ENCODE results near the gene MRPS6.

The MRPS6 gene

GRCh38 chr21:34072145-34073031 is 990 bp upstream of the MRPS6 start:
- no peak for DNase-seq

GRCh38 chr21:34073749-34074282 is 438 bp downstream of the MRPS6 start:
- DNase-seq, result peak; percentile 34

GRCh38 chr21:34074283-34075090 is 1.1 kb downstream of the MRPS6 start:
- DNase-seq, result no peak

- no peak for DNase-seq
Observed at GRCh38 chr21:34075091-34075425, 1.7 kb downstream of the MRPS6 start.

GRCh38 chr21:34075760-34076660 is 2.6 kb downstream of the MRPS6 start:
- DNase-seq, result no peak

- no peak for DNase-seq
Observed at GRCh38 chr21:34076835-34077234, 3.5 kb downstream of the MRPS6 start.

- DNase-seq, result no peak
Observed at GRCh38 chr21:34077888-34078287, 4.5 kb downstream of the MRPS6 start.

- no peak for DNase-seq
Observed at GRCh38 chr21:34078915-34079314, 5.5 kb downstream of the MRPS6 start.

- no peak for DNase-seq
Observed at GRCh38 chr21:34080710-34081109, 7.3 kb downstream of the MRPS6 start.

- no peak for DNase-seq
Observed at GRCh38 chr21:34082769-34083168, 9.4 kb downstream of the MRPS6 start.

GRCh38 chr21:34083357-34083756 is 10.0 kb downstream of the MRPS6 start:
- DNase-seq, result no peak

- no peak for DNase-seq
Observed at GRCh38 chr21:34085129-34085528, 11.8 kb downstream of the MRPS6 start.

GRCh38 chr21:34086887-34087306 is 13.5 kb downstream of the MRPS6 start:
- DNase-seq, result no peak

- no peak for DNase-seq
Observed at GRCh38 chr21:34088752-34089151, 15.4 kb downstream of the MRPS6 start.

- no peak for DNase-seq
Observed at GRCh38 chr21:34091032-34091431, 17.7 kb downstream of the MRPS6 start.

GRCh38 chr21:34091607-34092006 is 18.2 kb downstream of the MRPS6 start:
- no peak for DNase-seq

GRCh38 chr21:34092262-34092921 is 19.0 kb downstream of the MRPS6 start:
- DNase-seq, result no peak

- DNase-seq, result no peak
Observed at GRCh38 chr21:34093083-34093482, 19.7 kb downstream of the MRPS6 start.

- no peak for DNase-seq
Observed at GRCh38 chr21:34094949-34095348, 21.6 kb downstream of the MRPS6 start.

GRCh38 chr21:34097442-34097841 is 24.1 kb downstream of the MRPS6 start:
- no peak for DNase-seq

- DNase-seq, result no peak
Observed at GRCh38 chr21:34100337-34100736, 27.0 kb downstream of the MRPS6 start.

- DNase-seq, result no peak
Observed at GRCh38 chr21:34100790-34101189, 27.4 kb downstream of the MRPS6 start.
